GM12878 (cell line): ENCODE data around the gene PRSS33. TPM values are rescaled to one million over a fixed set of nuclear protein-coding genes. Genes with fewer than 3 reads are reported as not detected.

Source experiments
- ATAC-seq: fragments of 200-7000 bp; cut with Tn5 transposase; 3 replicates; pipeline ENCODE4 v1.9.1; 2020; ENCODE audit warnings: mild to moderate bottlenecking, moderate library complexity
- BruUV-seq: library from RNA; stranded (reverse); fragments of 400-500 nt; replicated peaks from 2 replicates; lab custom pipeline; 2021; lab: Mats Ljungman, UMichigan
- CTCF ChIA-PET: fragments of 300-600 bp; sonication (Branson Sonifier 250); formaldehyde crosslinking; extraction: SDS; loops from one replicate; lab custom pipeline; 2021; ENCODE audit warnings: inconsistent platforms; lab: Yijun Ruan, JAX
- POLR2A ChIA-PET: fragments of 350-600 bp; formaldehyde crosslinking; extraction: SDS; loops from one replicate; lab custom pipeline; 2021; ENCODE audit warnings: inconsistent platforms; lab: Charles Lee
- RAD21 ChIA-PET: fragments of 300-600 bp; sonication (Branson Sonifier 250); formaldehyde crosslinking; loops from one replicate; lab custom pipeline; 2023; ENCODE audit warnings: antibody characterized with exemption; ENCODE audit not compliant: unreplicated experiment; lab: Charles Lee
- SMC1A ChIA-PET: fragments of 300-600 bp; sonication (Branson Sonifier 250); formaldehyde crosslinking; loops from one replicate; lab custom pipeline; 2023; ENCODE audit not compliant: unreplicated experiment, uncharacterized antibody; lab: Charles Lee
- DNase-seq: peaks from one replicate; pipeline ENCODE4 v3.0.0-alpha.2; 2011; ENCODE audit warnings: low read depth, low spot score
- FAIRE-seq: peaks from 3 replicates; lab custom pipeline; 2011; peaks lifted over from hg19 to GRCh38; lab: Jason Lieb, UNC
- H2AFZ ChIP-seq: 2 replicates; pipeline ENCODE4 v1.6.0; 2011; ENCODE audit warnings: low read depth, low read length, control low read depth; ENCODE audit not compliant: control insufficient read depth
- H3K27ac ChIP-seq: 2 replicates; pipeline ENCODE4 v1.5.1; 2011; ENCODE audit warnings: control low read depth; ENCODE audit not compliant: control insufficient read depth, insufficient read depth
- H3K27me3 ChIP-seq, 2 experiments: replicated peaks in 1 of 2; 2 replicates each; pipeline versions ENCODE4 v1.6.0 to v1.6.1; 2011; ENCODE audit warnings: low read length in 1 of 2; ENCODE audit not compliant: control insufficient read depth in 2 of 2, insufficient read depth in 2 of 2
- H3K36me3 ChIP-seq, 2 experiments: 2 replicates each; pipeline ENCODE4 v1.5.1; 2011; ENCODE audit warnings: low read length in 1 of 2; ENCODE audit not compliant: control insufficient read depth in 2 of 2, insufficient read depth in 2 of 2
- H3K4me1 ChIP-seq: 2 replicates; pipeline ENCODE4 v1.6.1; 2011; ENCODE audit warnings: mild to moderate bottlenecking, low read length, moderate library complexity, mixed read lengths; ENCODE audit not compliant: control insufficient read depth, insufficient read depth
- H3K4me2 ChIP-seq: 2 replicates; pipeline ENCODE4 v1.6.0; 2011; ENCODE audit warnings: control low read depth; ENCODE audit not compliant: control insufficient read depth, insufficient read depth
- H3K4me3 ChIP-seq: fragments of 200-600 bp; sonication (generic); 2 replicates; pipeline ENCODE4 v1.5.1; 2016
- H3K79me2 ChIP-seq: 2 replicates; pipeline ENCODE4 v1.6.0; 2011; ENCODE audit warnings: low read length; ENCODE audit not compliant: control insufficient read depth, insufficient read depth
- H3K9ac ChIP-seq: 2 replicates; pipeline ENCODE4 v1.8.0; 2011; ENCODE audit warnings: low read length, control low read depth, mixed read lengths; ENCODE audit not compliant: control insufficient read depth, insufficient read depth
- H3K9me3 ChIP-seq: replicated peaks from 3 replicates; pipeline ENCODE4 v1.5.1; 2011; ENCODE audit warnings: mild to moderate bottlenecking, low read length; ENCODE audit not compliant: control insufficient read depth, insufficient read depth
- H4K20me1 ChIP-seq: 2 replicates; pipeline ENCODE4 v1.6.0; 2011; ENCODE audit not compliant: control insufficient read depth, insufficient read depth
- ATF3 ChIP-seq: IDR thresholded peaks from 2 replicates; pipeline ENCODE4 v1.6.1; 2011; ENCODE audit warnings: low read depth, mild to moderate bottlenecking, low read length, moderate library complexity, borderline replicate concordance; ENCODE audit errors: extremely low read depth
- BMI1 ChIP-seq: fragments of 450-650 bp; IDR thresholded peaks from 2 replicates; pipeline ENCODE4 v1.6.1; 2016; ENCODE audit warnings: mild to moderate bottlenecking, moderate library complexity, borderline replicate concordance
- CREM ChIP-seq: IDR thresholded peaks from 2 replicates; pipeline ENCODE4 v1.6.1; 2014; ENCODE audit warnings: antibody characterized with exemption, low read depth
- DPF2 ChIP-seq: fragments of 450-650 bp; IDR thresholded peaks from 2 replicates; pipeline ENCODE4 v1.6.1; 2017; ENCODE audit warnings: mild to moderate bottlenecking
- FOS ChIP-seq: IDR thresholded peaks from 3 replicates; pipeline ENCODE4 v1.6.1; 2011; ENCODE audit warnings: borderline replicate concordance; ENCODE audit not compliant: insufficient read length; ENCODE audit errors: extremely low read depth
- GATAD2B ChIP-seq: fragments of 450-650 bp; conservative IDR thresholded peaks from 2 replicates; pipeline ENCODE4 v1.6.1; 2017; ENCODE audit warnings: low read depth, mild to moderate bottlenecking, moderate library complexity
- IKZF1 ChIP-seq: fragments of 450-650 bp; conservative IDR thresholded peaks from 2 replicates; pipeline ENCODE4 v1.6.1; 2017; ENCODE audit warnings: antibody characterized with exemption, mild to moderate bottlenecking
- NR2C2 ChIP-seq: IDR thresholded peaks from 2 replicates; pipeline ENCODE4 v1.6.1; 2011; ENCODE audit warnings: borderline replicate concordance, low read depth; ENCODE audit not compliant: control insufficient read depth, insufficient read length
- PBX3 ChIP-seq: IDR thresholded peaks from 2 replicates; pipeline ENCODE4 v1.6.1; 2011; ENCODE audit warnings: mild to moderate bottlenecking, low read depth, low read length, moderate library complexity; ENCODE audit not compliant: insufficient replicate concordance
- POLR2A ChIP-seq: IDR thresholded peaks from 2 replicates; pipeline ENCODE4 v1.6.1; 2011; ENCODE audit warnings: low read depth, mild to moderate bottlenecking, low read length
- POLR2AphosphoS2 ChIP-seq: IDR thresholded peaks from 2 replicates; pipeline ENCODE4 v1.6.1; 2011; ENCODE audit warnings: low read depth, mild to moderate bottlenecking, low read length, improper control_type of control experiment, moderate library complexity
- SIX5 ChIP-seq: IDR thresholded peaks from 2 replicates; pipeline ENCODE4 v1.6.1; 2011; ENCODE audit warnings: mild to moderate bottlenecking, low read depth, low read length, moderate library complexity; ENCODE audit not compliant: severe bottlenecking
- STAT3 ChIP-seq: IDR thresholded peaks from 2 replicates; pipeline ENCODE4 v1.6.1; 2011; ENCODE audit warnings: low read depth, low read length, improper control_type of control experiment
- ZBED1 ChIP-seq: IDR thresholded peaks from 2 replicates; pipeline ENCODE4 v1.6.1; 2016; ENCODE audit warnings: borderline replicate concordance
- ZBTB4 ChIP-seq: fragments of 450-650 bp; formaldehyde crosslinking; IDR thresholded peaks from 2 replicates; pipeline ENCODE4 v1.4.0; 2022; ENCODE audit warnings: mild to moderate bottlenecking, moderate library complexity
- ZNF217 ChIP-seq: fragments of 450-650 bp; IDR thresholded peaks from 2 replicates; pipeline ENCODE4 v1.6.1; 2017; ENCODE audit warnings: antibody characterized with exemption, mild to moderate bottlenecking
- ZSCAN29 ChIP-seq: fragments of 450-650 bp; IDR thresholded peaks from 2 replicates; pipeline ENCODE4 v1.6.1; 2017; ENCODE audit warnings: mild to moderate bottlenecking, moderate library complexity
- WGBS: methylation state at CpG from one replicate; pipeline ENCODE4 v1.1.6; 2016; ENCODE audit warnings: low lambda C conversion rate; ENCODE audit not compliant: insufficient replicate concordance, insufficient coverage; ENCODE audit errors: missing lambda C conversion rate; 5-methylcytosine and 5-hydroxymethylcytosine counted together
- in situ Hi-C: fragments of 300-500 bp; cut with MboI; formaldehyde crosslinking; loops from 9 replicates; pipeline ENCODE4 v1.14.3; 2018; ENCODE audit warnings: mixed read lengths
- intact Hi-C: fragments of 100-400 bp; cut with micrococcal nuclease; formaldehyde crosslinking; loops from one replicate; pipeline ENCODE4 v1.14.2; 2022; ENCODE audit not compliant: unreplicated experiment
- polyA plus RNA-seq, 11 experiments: library from polyadenylated mRNA; depleted of rRNA in 4 of 11; unstranded in 6 of 11; stranded (reverse) in 5 of 11; fragments of >200 nt; fragmentation: Nextera tagmentation in 4 of 11; fragmentation: Illumina TruSeq in 1 of 11; extraction: Ambion mirVana in 4 of 11; extraction: Trizol in 1 of 11; gene quantifications; 1 replicate in 1 of 11; 2 replicates in 10 of 11; pipeline versions ENCODE4 v1.2.1 to v1.2.3, GENCODE V29; 2011 to 2016; ENCODE audit warnings: inconsistent platforms in 2 of 11, missing spikeins in 2 of 11, low read depth in 1 of 11
- total RNA-seq, 4 experiments: library from RNA; depleted of rRNA in 3 of 4; stranded (reverse); fragments of >200 nt in 3 of 4; fragmentation: Illumina TruSeq in 1 of 4; extraction: Trizol in 1 of 4; gene quantifications; 2 replicates each; pipeline versions ENCODE4 v1.2.1 to v1.2.3, GENCODE V29; 2013 to 2021
- TF ChIP-seq, protein P1 (sequence below): fragments of 450-650 bp; IDR thresholded peaks from 2 replicates; pipeline ENCODE4 v1.6.1; 2017; ENCODE audit warnings: borderline replicate concordance

Gene PRSS33
- total and polyA plus RNA-seq, 10 of the 15 experiments (the other 5 are each of a cell fraction or from before 2014, with no cell fraction given), result not detected

- no peak for TF ChIP-seq NR2C2
- no peak for TF ChIP-seq POLR2A
- TF ChIP-seq ATF3, result no peak
- no peak for TF ChIP-seq CREM
- no peak for TF ChIP-seq ZSCAN29
- no peak for TF ChIP-seq STAT3
- TF ChIP-seq SIX5, result no peak
- TF ChIP-seq ZBTB4 (CRISPR knock-in tag), result no peak
- no peak for TF ChIP-seq GATAD2B
- TF ChIP-seq, protein P1, sequence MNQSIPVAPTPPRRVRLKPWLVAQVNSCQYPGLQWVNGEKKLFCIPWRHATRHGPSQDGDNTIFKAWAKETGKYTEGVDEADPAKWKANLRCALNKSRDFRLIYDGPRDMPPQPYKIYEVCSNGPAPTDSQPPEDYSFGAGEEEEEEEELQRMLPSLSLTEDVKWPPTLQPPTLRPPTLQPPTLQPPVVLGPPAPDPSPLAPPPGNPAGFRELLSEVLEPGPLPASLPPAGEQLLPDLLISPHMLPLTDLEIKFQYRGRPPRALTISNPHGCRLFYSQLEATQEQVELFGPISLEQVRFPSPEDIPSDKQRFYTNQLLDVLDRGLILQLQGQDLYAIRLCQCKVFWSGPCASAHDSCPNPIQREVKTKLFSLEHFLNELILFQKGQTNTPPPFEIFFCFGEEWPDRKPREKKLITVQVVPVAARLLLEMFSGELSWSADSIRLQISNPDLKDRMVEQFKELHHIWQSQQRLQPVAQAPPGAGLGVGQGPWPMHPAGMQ, result no peak
- no peak for TF ChIP-seq POLR2AphosphoS2
- no peak for TF ChIP-seq BMI1
- no peak for TF ChIP-seq ZNF217
- no peak for TF ChIP-seq FOS
- no peak for TF ChIP-seq IKZF1
- TF ChIP-seq PBX3, result no peak
- TF ChIP-seq DPF2, result no peak
- TF ChIP-seq ZBED1, result no peak
- no peaks in the 10 kb centered on the region for H4K20me1 ChIP-seq
- H2AFZ ChIP-seq, result no peak overlapping the region
- ChIA-PET RAD21 (interaction anchor here (0.5 kb wide), 1 partner anchor 212 kb away, joined by 3 read pairs; no protein-coding TSS in a partner anchor), CTCF (no interaction called here), POLR2A (no interaction called here), SMC1A (no interaction called here)
- no peaks in the 10 kb centered on the region for H3K36me3 ChIP-seq
- H3K9ac ChIP-seq, result no peak overlapping the region
- no peaks in the 10 kb centered on the region for H3K27me3 ChIP-seq
- in situ Hi-C loops, result no loop called here
- H3K27ac ChIP-seq, result no peak overlapping the region
- no peak for ATAC-seq
- no peaks in the 10 kb centered on the region for H3K79me2 ChIP-seq
- no peak overlapping the region for H3K4me2 ChIP-seq
- no peaks in the 10 kb centered on the region for H3K9me3 ChIP-seq
- FAIRE-seq, result no peak
- no TSS peak for BruUV-seq
- peaks cover 1% of the 10 kb centered on the region; the same call in 1 of the 2 replicates for H3K4me1 ChIP-seq
- 33% methylated on average over 1 of the region's 3 CpGs for WGBS
- no peak for DNase-seq
- H3K4me3 ChIP-seq, result no peak overlapping the region
- intact Hi-C loops, result no loop called here
Measured at GRCh38 chr16:2834968-2835367, 47.6 kb upstream of the PRSS33 start.
